Colonic mucosa (tissue), 4 donors: Measurements from ENCODE around the gene WNT7A. TPM values are rescaled to one million over a fixed set of nuclear protein-coding genes. Genes with fewer than 3 reads are reported as not detected.
"Not testable (repeated sequence)": the region's sequence is repeated elsewhere in the genome, so short reads cannot be mapped to it uniquely, and the experiment has no call there.

Experiments used
- DNase-seq: peaks from one replicate; pipeline ENCODE4 v3.0.0-alpha.2; 2020
- H3K27ac ChIP-seq: fragments of 200-600 bp; one replicate; pipeline ENCODE4 v1.8.0; 2021
- H3K27me3 ChIP-seq: fragments of 200-600 bp; one replicate; pipeline ENCODE4 v1.8.0; 2021
- H3K36me3 ChIP-seq: fragments of 200-600 bp; one replicate; pipeline ENCODE4 v1.8.0; 2021
- H3K4me1 ChIP-seq: fragments of 200-600 bp; one replicate; pipeline ENCODE4 v1.8.0; 2021; ENCODE audit warnings: mild to moderate bottlenecking
- H3K4me3 ChIP-seq: fragments of 200-600 bp; one replicate; pipeline ENCODE4 v1.8.0; 2021
- H3K9ac ChIP-seq, 2 donors: one replicate each; pipeline ENCODE4 v1.7.0; 2013; ENCODE audit warnings: control low read depth in 2 of 2, low read depth in 2 of 2, low read length in 2 of 2
- H3K9me3 ChIP-seq: fragments of 200-600 bp; one replicate; pipeline ENCODE4 v1.8.0; 2021
- CTCF ChIP-seq: fragments of 200-600 bp; IDR thresholded peaks from one replicate; pipeline ENCODE4 v1.8.0; 2022; ENCODE audit warnings: antibody characterized with exemption, mild to moderate bottlenecking
- intact Hi-C: fragments of 100-400 bp; cut with DNase I; formaldehyde crosslinking; loops from one replicate; pipeline ENCODE4 v1.14.1; 2022
- total RNA-seq, 2 donors: library from RNA; stranded (reverse); fragmentation: NEBNext Ultra II Directional in 1 of 2; extraction: Animal tissue kit (Norgen Biotek cat#: 25700) in 1 of 2; gene quantifications; one replicate each; pipeline ENCODE4 v1.2.1, GENCODE V29; 2021
- donor health status: healthy.
- donor health status: DM: no; HTN: no; CAD: no.
- donor health status: DM: no; HTN: no; CAD: no.

The WNT7A gene
- total RNA-seq, result not detected

DNA sequence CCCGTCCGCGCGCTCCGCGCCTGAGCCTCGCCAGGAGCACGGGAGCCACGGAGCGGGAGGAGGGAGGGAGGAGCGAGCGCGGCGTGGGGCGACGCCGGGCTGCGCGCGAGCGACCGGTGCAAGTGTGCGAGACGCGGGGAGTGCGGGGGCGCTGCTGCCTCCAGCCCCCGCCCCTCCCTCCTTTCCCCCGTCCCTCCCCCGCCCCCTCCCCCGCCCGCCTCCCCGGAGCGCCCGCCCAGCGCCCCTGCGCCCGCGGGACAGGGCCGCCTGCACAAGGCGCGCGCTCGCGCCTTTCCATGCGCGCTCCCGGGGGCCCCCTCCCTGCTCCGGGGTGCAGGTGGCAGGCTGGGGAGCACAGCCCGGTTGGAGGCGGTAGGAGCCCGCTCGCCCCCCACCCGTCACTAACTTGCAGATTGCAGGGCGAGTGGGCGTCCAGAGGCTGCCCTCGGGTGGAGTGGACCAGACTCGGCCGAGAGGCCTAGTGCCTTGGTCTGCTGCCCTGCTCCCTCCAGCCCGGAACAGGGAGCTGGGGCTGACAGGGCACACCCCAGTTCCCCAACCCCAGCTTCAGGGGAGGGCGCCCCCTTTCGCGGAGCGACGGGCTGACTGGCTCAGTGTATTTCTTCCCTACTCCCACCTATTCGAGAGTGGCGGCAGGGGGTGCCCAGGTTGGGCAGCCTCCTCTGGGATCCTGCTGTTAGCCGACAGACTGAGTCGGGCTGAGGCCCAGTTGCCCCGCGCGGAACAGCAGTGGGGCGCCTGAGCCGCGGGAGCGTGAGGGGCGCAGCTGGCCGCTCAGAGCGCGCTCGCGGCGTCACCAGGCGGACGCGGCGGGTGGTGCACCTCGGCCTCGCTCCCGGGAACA lies at the start of gene WNT7A:
TSS of gene WNT7A (minus strand) at position 126 of the 865 bp plus-strand sequence. CDS start 255 bp downstream, outside the sequence.
- Histone ChIP-seq H3K4me1 (peaks cover 10% of the 10 kb centered on the region), H3K27ac (no peak within 1 kb of the TSS), H3K9me3 (no peaks in the 10 kb centered on the region), H3K27me3 (peaks cover 50% of the 10 kb centered on the region), H3K36me3 (no peaks in the 10 kb centered on the region), H3K9ac (no peak within 1 kb of the TSS), H3K4me3 (peak within 1 kb of the TSS; percentile 20)
- intact Hi-C loops, result no loop called here
- TF ChIP-seq CTCF, result peak; percentile 45
- no peak for DNase-seq

- DNase-seq, H3K4me1 ChIP-seq, H3K27me3 ChIP-seq, H3K4me3 ChIP-seq, H3K27ac ChIP-seq, intact Hi-C loops, H3K9me3 ChIP-seq, H3K9ac ChIP-seq, H3K36me3 ChIP-seq: not testable (repeated sequence)
Observed at GRCh38 chr3:13928741-13929140, 48.9 kb upstream of the WNT7A start.

DNA sequence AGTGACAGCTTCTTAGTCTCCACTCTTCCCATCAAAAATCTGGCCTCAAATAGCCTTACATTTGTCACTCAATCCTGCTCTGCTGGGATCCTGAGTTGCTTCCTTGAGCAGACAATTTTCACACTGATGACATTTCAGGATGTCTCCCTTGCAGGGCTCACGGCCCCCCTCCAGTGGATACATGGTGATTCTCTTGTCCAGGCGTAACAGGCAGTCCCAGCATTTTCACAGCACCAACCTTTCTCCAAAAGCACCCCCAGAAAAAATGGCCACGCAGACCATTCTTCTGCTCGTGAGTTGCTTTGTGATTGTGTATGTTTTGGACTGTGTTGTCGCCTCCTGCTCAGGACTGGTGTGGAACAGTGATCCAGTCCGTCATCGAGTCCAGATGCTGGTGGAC lies 47.4 kb upstream of the WNT7A start:
- H3K9ac ChIP-seq, result no peak overlapping the region
- no peak for DNase-seq
- no peaks in the 10 kb centered on the region for H3K9me3 ChIP-seq
- H3K27ac ChIP-seq, result no peak overlapping the region
- H3K4me1 ChIP-seq, result no peaks in the 10 kb centered on the region
- intact Hi-C loops, result no loop called here
- H3K36me3 ChIP-seq, result no peaks in the 10 kb centered on the region
- TF ChIP-seq CTCF, result no peak
- no peak overlapping the region for H3K4me3 ChIP-seq
- no peaks in the 10 kb centered on the region for H3K27me3 ChIP-seq

DNA sequence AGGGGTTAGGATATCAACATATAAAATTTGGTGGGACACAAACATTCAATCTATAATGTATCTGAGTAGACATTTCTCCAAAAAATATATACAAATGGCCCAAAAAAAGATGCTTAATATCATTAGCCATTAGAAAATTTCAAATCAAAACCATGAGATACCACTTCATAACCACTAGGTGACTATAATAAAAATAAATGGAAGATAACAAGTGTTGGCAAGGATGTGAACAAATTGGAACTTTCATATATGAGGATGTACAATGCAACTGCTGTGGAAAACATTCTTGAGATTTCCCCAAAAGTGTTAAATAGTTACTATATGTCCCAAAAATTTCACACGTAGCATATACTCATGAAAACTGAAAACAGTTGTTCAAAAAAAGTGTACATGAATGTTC lies 36.5 kb upstream of the WNT7A start:
- Histone ChIP-seq H3K9ac (no peak overlapping the region), H3K36me3 (no peaks in the 10 kb centered on the region), H3K4me1 (no peaks in the 10 kb centered on the region), H3K4me3 (no peak overlapping the region), H3K27ac (no peak overlapping the region), H3K9me3 (no peaks in the 10 kb centered on the region), H3K27me3 (no peaks in the 10 kb centered on the region)
- no peak for TF ChIP-seq CTCF
- DNase-seq, result no peak
- intact Hi-C loops, result no loop called here

- Histone ChIP-seq H3K9me3 (peaks cover 5% of the 10 kb centered on the region), H3K4me1 (no peaks in the 10 kb centered on the region), H3K36me3 (no peaks in the 10 kb centered on the region), H3K27me3 (no peaks in the 10 kb centered on the region), H3K27ac (no peak overlapping the region), H3K4me3 (no peak overlapping the region), H3K9ac (no peak overlapping the region)
- no peak for DNase-seq
- TF ChIP-seq CTCF, result no peak
- intact Hi-C loops, result no loop called here
Observed at GRCh38 chr3:13902648-13903238, 22.9 kb upstream of the WNT7A start.
